ENCODE data around the gene VMO1.

VMO1 gene

GRCh38 chr17:4810696-4811290, 24.6 kb upstream of the VMO1 start:
- Histone ChIP-seq H3K27ac (no peak overlapping the region), H3K27me3 (ENCODE audit: insufficient read depth, low read depth) (no peaks in the 10 kb centered on the region), H4K20me1 (ENCODE audit: insufficient read depth) (no peaks in the 10 kb centered on the region), H2AFZ (ENCODE audit: low read depth) (no peak overlapping the region), H3K9ac (no peak overlapping the region), H3K79me2 (ENCODE audit: insufficient read depth, low read depth) (no peaks in the 10 kb centered on the region), H3K4me1 (ENCODE audit: low read depth, poor library complexity, severe bottlenecking) (peaks cover 3% of the 10 kb centered on the region), H3K36me3 (ENCODE audit: insufficient read depth) (no peaks in the 10 kb centered on the region), H3K4me2 (no peak overlapping the region), H3K4me3 (IDR thresholded peaks at IDR 0.05; ENCODE audit: insufficient read depth, low read depth, low read length) (no peak overlapping the region)
- TF ChIP-seq CTCF (conservative IDR thresholded peaks at IDR 0.05; ENCODE audit: low read depth, low read length) = no peak

- H3K4me3 ChIP-seq (IDR thresholded peaks at IDR 0.05; ENCODE audit: insufficient read depth, low read depth, low read length) = no peak overlapping the region
- H4K20me1 ChIP-seq (ENCODE audit: insufficient read depth) = no peaks in the 10 kb centered on the region
- no peak for TF ChIP-seq CTCF (conservative IDR thresholded peaks at IDR 0.05; ENCODE audit: low read depth, low read length)
- no peaks in the 10 kb centered on the region for H3K79me2 ChIP-seq (ENCODE audit: insufficient read depth, low read depth)
- peaks cover 3% of the 10 kb centered on the region for H3K4me1 ChIP-seq (ENCODE audit: low read depth, poor library complexity, severe bottlenecking)
- H3K27ac ChIP-seq = no peak overlapping the region
- H3K27me3 ChIP-seq (ENCODE audit: insufficient read depth, low read depth) = no peaks in the 10 kb centered on the region
- H2AFZ ChIP-seq (ENCODE audit: low read depth) = no peak overlapping the region
- H3K36me3 ChIP-seq (ENCODE audit: insufficient read depth) = no peaks in the 10 kb centered on the region
- no peak overlapping the region for H3K9ac ChIP-seq
- no peak overlapping the region for H3K4me2 ChIP-seq
Observed at GRCh38 chr17:4808378-4808767, 22.2 kb upstream of the VMO1 start.

- no peaks in the 10 kb centered on the region for H4K20me1 ChIP-seq (ENCODE audit: insufficient read depth)
- no peak overlapping the region for H3K27ac ChIP-seq
- no peaks in the 10 kb centered on the region for H3K79me2 ChIP-seq (ENCODE audit: insufficient read depth, low read depth)
Observed at GRCh38 chr17:4807605-4808377, 21.6 kb upstream of the VMO1 start.

More at GRCh38 chr17:4807605-4808377, 21.6 kb upstream of the VMO1 start:
- Histone ChIP-seq H3K4me3 (IDR thresholded peaks at IDR 0.05; ENCODE audit: insufficient read depth, low read depth, low read length) (no peak overlapping the region), H3K27me3 (ENCODE audit: insufficient read depth, low read depth) (no peaks in the 10 kb centered on the region), H3K4me1 (ENCODE audit: low read depth, poor library complexity, severe bottlenecking) (peaks cover 3% of the 10 kb centered on the region), H2AFZ (ENCODE audit: low read depth) (no peak overlapping the region), H3K36me3 (ENCODE audit: insufficient read depth) (no peaks in the 10 kb centered on the region), H3K9ac (no peak overlapping the region), H3K4me2 (no peak overlapping the region)
- no peak for TF ChIP-seq CTCF (conservative IDR thresholded peaks at IDR 0.05; ENCODE audit: low read depth, low read length)
